HL-60 (cell line): ENCODE results near the gene TSC22D3.

ENCODE experiments used
- CTCF ChIP-seq: IDR thresholded peaks from one replicate; pipeline ENCODE4 v1.5.1; 2011; ENCODE audit warnings: low read length, control low read depth, inconsistent platforms; ENCODE audit not compliant: insufficient read depth
- POLR2AphosphoS5 ChIP-seq: IDR thresholded peaks from 2 replicates; pipeline ENCODE4 v1.6.1; 2012; ENCODE audit warnings: low read depth

GRCh38 chrX:107678957-107679740, 96.4 kb downstream of the TSC22D3 start:
- TF ChIP-seq CTCF: no peak
- no peak for TF ChIP-seq POLR2AphosphoS5
